Testis (tissue), 2 donors: ENCODE measurements around the gene TCERG1L.

ENCODE experiments used
- POLR2A ChIP-seq: fragments of 450-650 bp; IDR thresholded peaks from one replicate; pipeline ENCODE4 v1.6.1; 2017; ENCODE audit warnings: antibody characterized with exemption, mild to moderate bottlenecking, moderate library complexity
- TF ChIP-seq, protein P1 (sequence below), 3 experiments: fragments of 450-650 bp in 2 of 3; fragments of 200-600 bp in 1 of 3; sonication (generic) in 1 of 3; IDR thresholded peaks; one replicate each; pipeline ENCODE4 v1.5.1; 2016 to 2019; ENCODE audit warnings: antibody characterized with exemption in 3 of 3, mild to moderate bottlenecking in 2 of 3, moderate library complexity in 1 of 3

DNA sequence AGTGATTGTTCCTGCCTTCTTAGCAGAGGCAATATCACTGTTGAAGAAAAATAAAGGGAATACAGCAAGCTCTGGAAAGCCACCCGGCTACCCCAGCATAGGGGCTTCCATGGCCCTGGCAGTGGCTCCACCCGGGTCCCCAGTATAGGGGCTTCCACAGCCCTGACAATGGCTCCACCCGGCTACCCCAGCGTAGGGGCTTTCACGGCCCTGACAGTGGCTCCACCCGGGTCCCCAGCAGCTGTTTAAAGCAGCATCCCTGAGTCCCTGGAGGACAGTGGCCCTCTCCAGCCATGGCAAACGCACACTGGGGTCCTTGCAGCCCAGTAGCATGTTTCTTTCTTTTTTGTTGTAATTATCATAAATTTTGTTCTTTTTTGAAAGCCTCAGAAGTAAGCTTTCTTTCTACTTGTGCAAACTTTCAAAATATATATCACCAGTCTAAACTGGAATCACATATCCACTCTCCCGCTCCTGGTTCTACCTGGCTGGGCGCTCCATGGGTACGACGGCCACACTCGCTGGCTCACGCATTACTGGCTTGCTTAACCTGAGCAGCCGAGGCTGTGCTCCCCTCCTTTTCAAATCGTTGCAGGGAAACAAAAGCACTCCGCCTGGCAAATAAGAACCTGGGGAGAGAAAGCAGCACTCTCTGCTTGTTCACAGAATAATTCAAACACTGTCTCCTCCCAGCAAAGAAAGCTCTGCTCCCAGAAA lies 62.1 kb downstream of the TCERG1L start:
- TF ChIP-seq, protein P1, sequence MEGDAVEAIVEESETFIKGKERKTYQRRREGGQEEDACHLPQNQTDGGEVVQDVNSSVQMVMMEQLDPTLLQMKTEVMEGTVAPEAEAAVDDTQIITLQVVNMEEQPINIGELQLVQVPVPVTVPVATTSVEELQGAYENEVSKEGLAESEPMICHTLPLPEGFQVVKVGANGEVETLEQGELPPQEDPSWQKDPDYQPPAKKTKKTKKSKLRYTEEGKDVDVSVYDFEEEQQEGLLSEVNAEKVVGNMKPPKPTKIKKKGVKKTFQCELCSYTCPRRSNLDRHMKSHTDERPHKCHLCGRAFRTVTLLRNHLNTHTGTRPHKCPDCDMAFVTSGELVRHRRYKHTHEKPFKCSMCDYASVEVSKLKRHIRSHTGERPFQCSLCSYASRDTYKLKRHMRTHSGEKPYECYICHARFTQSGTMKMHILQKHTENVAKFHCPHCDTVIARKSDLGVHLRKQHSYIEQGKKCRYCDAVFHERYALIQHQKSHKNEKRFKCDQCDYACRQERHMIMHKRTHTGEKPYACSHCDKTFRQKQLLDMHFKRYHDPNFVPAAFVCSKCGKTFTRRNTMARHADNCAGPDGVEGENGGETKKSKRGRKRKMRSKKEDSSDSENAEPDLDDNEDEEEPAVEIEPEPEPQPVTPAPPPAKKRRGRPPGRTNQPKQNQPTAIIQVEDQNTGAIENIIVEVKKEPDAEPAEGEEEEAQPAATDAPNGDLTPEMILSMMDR (IDR thresholded peaks at IDR 0.05), result no peak
- TF ChIP-seq POLR2A, result no peak
